GM19463 (cell line): ENCODE data around the gene TNIK.

Experiments used
- ATAC-seq: cut with Tn5 transposase; IDR thresholded peaks from one replicate; pipeline ENCODE4 v1.9.1; 2021; ENCODE audit warnings: mild to moderate bottlenecking, moderate library complexity; ENCODE audit not compliant: unreplicated experiment

TNIK gene

GRCh38 chr3:171018156-171018935 is 441.9 kb downstream of the TNIK start:
- no peak for ATAC-seq

- ATAC-seq = no peak
These were observed 446.1 kb downstream of the TNIK start for GRCh38 chr3:171013822-171014748.

GRCh38 chr3:171011873-171012336 is 448.3 kb downstream of the TNIK start:
- no peak for ATAC-seq
